ENCODE measurements around the gene AQP9.

- no peak for TF ChIP-seq POLR2A (IDR thresholded peaks at IDR 0.05)
- no peak for TF ChIP-seq CTCF (IDR thresholded peaks at IDR 0.05)
- no peak for TF ChIP-seq POLR2AphosphoS5 (IDR thresholded peaks at IDR 0.05)
Measured at GRCh38 chr15:58213587-58214338, 75.6 kb downstream of the AQP9 start.
